PC-9 (cell line): ENCODE results near the gene OSBPL10. TPM values are rescaled to one million over a fixed set of nuclear protein-coding genes. Genes with fewer than 3 reads are reported as not detected.

Source experiments
- BruUV-seq: library from RNA; stranded (reverse); fragments of 400-500 nt; replicated peaks from 2 replicates; lab custom pipeline; 2021; lab: Mats Ljungman, UMichigan
- CTCF ChIA-PET: fragments of 300-600 bp; sonication (Branson Sonifier 250); formaldehyde crosslinking; loops from one replicate; lab custom pipeline; 2022; ENCODE audit warnings: antibody characterized with exemption; lab: Charles Lee
- POLR2A ChIA-PET: fragments of 300-600 bp; sonication (Branson Sonifier 250); formaldehyde crosslinking; loops from one replicate; lab custom pipeline; 2022; ENCODE audit warnings: antibody characterized with exemption; ENCODE audit not compliant: unreplicated experiment; lab: Charles Lee
- DNase-seq, 2 experiments: peaks; one replicate each; pipeline versions ENCODE4 v3.0.0 to v3.0.0-alpha.2; 2015 to 2022; ENCODE audit warnings: mixed read lengths in 1 of 2
- H2AFZ ChIP-seq: fragments of 200-600 bp; sonication (generic); 2 replicates; pipeline ENCODE4 v1.8.1; 2017; ENCODE audit warnings: antibody characterized with exemption
- H3F3A ChIP-seq: fragments of 200-600 bp; sonication (generic); 2 replicates; pipeline ENCODE4 v1.8.1; 2017; ENCODE audit warnings: antibody characterized with exemption, mild to moderate bottlenecking, low read depth; ENCODE audit not compliant: insufficient read depth
- H3K27ac ChIP-seq: fragments of 200-600 bp; sonication (generic); 2 replicates; pipeline ENCODE4 v1.6.1; 2016; ENCODE audit warnings: mixed run types
- H3K27me3 ChIP-seq: fragments of 200-600 bp; sonication (generic); 2 replicates; pipeline ENCODE4 v1.6.1; 2016; ENCODE audit warnings: low read depth, mixed run types; ENCODE audit not compliant: insufficient read depth
- H3K36me3 ChIP-seq: fragments of 200-600 bp; sonication (generic); 2 replicates; pipeline ENCODE4 v1.6.1; 2016; ENCODE audit warnings: low read depth, mixed run types
- H3K4me1 ChIP-seq: fragments of 200-600 bp; sonication (generic); replicated peaks from 2 replicates; pipeline ENCODE4 v1.6.1; 2016; ENCODE audit warnings: mixed run types; ENCODE audit not compliant: insufficient read depth
- H3K4me2 ChIP-seq: fragments of 200-600 bp; sonication (generic); 2 replicates; pipeline ENCODE4 v1.6.1; 2017; ENCODE audit warnings: mixed run types
- H3K4me3 ChIP-seq: fragments of 200-600 bp; sonication (generic); 2 replicates; pipeline ENCODE4 v1.6.1; 2016; ENCODE audit warnings: mixed run types
- H3K79me2 ChIP-seq: fragments of 200-600 bp; sonication (generic); 2 replicates; pipeline ENCODE4 v1.6.1; 2017; ENCODE audit warnings: low read depth, mixed run types
- H3K9me2 ChIP-seq: fragments of 200-600 bp; sonication (generic); 2 replicates; pipeline ENCODE4 v1.8.1; 2017; ENCODE audit warnings: mild to moderate bottlenecking; ENCODE audit not compliant: insufficient read depth
- H3K9me3 ChIP-seq: fragments of 200-600 bp; sonication (generic); 2 replicates; pipeline ENCODE4 v1.8.1; 2016; ENCODE audit warnings: low read depth; ENCODE audit not compliant: insufficient read depth
- H4K20me1 ChIP-seq: fragments of 200-600 bp; sonication (generic); 2 replicates; pipeline ENCODE4 v1.8.1; 2017; ENCODE audit not compliant: insufficient read depth
- EZH2 ChIP-seq: fragments of 200-600 bp; sonication (generic); IDR thresholded peaks from 2 replicates; pipeline ENCODE4 v1.8.0; 2017; ENCODE audit warnings: antibody characterized with exemption, low read depth
- intact Hi-C: fragments of 100-400 bp; cut with micrococcal nuclease; formaldehyde crosslinking; loops from one replicate; pipeline ENCODE4 v1.10.0; 2022; ENCODE audit not compliant: unreplicated experiment
- total RNA-seq: library from RNA; stranded (reverse); gene quantifications from 2 replicates; pipeline ENCODE4 v1.2.3, GENCODE V29; 2021
- TF ChIP-seq, protein P1 (sequence below): fragments of 200-600 bp; sonication (generic); conservative IDR thresholded peaks from 2 replicates; pipeline ENCODE4 v1.6.1; 2017; ENCODE audit warnings: mixed run types, antibody characterized with exemption, mild to moderate bottlenecking, moderate library complexity

OSBPL10 gene
- total RNA-seq, 1 experiment from 2014 or later, result 42.0 TPM

DNA sequence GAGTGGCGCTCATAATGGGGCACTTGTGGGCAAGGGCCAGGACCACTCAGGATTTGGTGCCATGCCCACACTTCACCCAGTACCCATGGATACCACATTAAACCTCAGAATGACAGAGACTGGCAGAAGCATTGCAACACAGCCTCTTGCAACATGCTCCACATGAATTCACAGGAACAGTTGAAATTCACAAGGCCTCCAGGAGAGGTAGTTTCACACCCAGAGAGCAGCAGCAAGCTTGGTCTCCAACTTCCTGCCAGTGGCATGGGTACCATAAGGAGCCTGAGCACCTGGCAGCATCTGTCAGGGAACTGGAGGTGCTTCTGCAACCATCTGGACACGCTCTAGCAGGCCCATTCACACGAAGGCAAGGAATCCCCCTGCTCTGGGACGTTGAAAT is 101.0 kb downstream of the OSBPL10 start:
- H3K9me3 ChIP-seq, result no peaks in the 10 kb centered on the region
- no peaks in the 10 kb centered on the region for H3K79me2 ChIP-seq
- ChIA-PET CTCF (no interaction called here), POLR2A (no interaction called here)
- no peaks in the 10 kb centered on the region for H4K20me1 ChIP-seq
- no peak overlapping the region for H3K4me3 ChIP-seq
- H3K27me3 ChIP-seq, result no peaks in the 10 kb centered on the region
- no peak for DNase-seq
- no peaks in the 10 kb centered on the region for H3K4me1 ChIP-seq
- TF ChIP-seq, protein P1, sequence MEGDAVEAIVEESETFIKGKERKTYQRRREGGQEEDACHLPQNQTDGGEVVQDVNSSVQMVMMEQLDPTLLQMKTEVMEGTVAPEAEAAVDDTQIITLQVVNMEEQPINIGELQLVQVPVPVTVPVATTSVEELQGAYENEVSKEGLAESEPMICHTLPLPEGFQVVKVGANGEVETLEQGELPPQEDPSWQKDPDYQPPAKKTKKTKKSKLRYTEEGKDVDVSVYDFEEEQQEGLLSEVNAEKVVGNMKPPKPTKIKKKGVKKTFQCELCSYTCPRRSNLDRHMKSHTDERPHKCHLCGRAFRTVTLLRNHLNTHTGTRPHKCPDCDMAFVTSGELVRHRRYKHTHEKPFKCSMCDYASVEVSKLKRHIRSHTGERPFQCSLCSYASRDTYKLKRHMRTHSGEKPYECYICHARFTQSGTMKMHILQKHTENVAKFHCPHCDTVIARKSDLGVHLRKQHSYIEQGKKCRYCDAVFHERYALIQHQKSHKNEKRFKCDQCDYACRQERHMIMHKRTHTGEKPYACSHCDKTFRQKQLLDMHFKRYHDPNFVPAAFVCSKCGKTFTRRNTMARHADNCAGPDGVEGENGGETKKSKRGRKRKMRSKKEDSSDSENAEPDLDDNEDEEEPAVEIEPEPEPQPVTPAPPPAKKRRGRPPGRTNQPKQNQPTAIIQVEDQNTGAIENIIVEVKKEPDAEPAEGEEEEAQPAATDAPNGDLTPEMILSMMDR, result no peak
- no peak for TF ChIP-seq EZH2
- H2AFZ ChIP-seq, result no peak overlapping the region
- no TSS peak for BruUV-seq
- no peak overlapping the region for H3K4me2 ChIP-seq
- intact Hi-C loops, result no loop called here
- no peaks in the 10 kb centered on the region for H3K36me3 ChIP-seq
- no peaks in the 10 kb centered on the region for H3K9me2 ChIP-seq
- H3F3A ChIP-seq, result no peaks in the 10 kb centered on the region
- H3K27ac ChIP-seq, result no peak overlapping the region

DNA sequence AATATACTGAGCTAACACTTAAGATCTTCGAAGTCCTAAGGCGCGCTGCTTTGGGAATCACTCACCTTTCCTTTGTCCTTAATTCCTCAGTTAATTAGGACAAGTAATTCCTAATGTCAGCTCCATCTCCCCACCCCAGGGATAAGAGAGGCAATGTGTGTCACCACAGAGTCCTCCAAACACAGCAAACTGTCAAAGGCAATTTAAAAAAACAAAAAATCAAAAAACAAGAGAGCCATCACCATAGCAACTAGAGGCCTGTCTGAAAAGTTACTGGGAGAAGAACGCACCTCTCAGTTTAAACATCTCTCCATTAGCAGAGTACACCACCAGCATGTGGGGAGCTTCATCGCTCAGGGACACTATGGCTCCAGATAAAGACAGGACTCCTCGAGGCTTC is 101.7 kb downstream of the OSBPL10 start:
- CTCF ChIA-PET, result interaction anchor here (0.5 kb wide), 1 partner anchor 65 kb away, joined by 9 read pairs; no protein-coding TSS in a partner anchor

DNA sequence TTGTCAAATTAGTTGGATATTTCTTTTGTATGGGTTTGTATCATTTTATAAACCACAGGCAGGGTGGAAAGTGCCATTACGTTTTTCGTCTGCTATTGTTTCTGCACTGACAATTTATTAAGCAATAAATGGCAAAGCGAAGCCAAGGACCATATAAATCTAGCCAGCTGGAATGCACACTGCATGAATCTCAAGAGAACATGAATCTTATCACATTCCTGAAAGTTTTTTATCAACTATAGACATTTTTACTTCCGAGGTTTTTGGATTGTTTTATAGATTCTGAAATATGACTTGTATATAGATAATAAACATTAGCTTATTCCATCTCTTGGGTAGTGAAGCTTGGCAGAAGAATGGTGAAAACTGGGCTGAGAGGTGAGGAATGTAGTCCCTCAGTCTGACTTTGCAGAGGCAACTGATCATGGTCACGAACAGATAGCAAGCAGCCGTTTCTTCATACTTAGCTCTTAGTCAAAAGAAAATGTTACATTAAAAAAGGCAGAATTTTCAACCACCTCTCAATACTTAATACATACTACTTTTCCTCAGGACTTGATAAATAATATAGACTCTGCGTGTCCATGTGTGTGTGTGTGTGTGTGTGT is 102.7 kb downstream of the OSBPL10 start:
- Histone ChIP-seq H3K4me1 (no peaks in the 10 kb centered on the region), H3K79me2 (no peaks in the 10 kb centered on the region), H3K9me3 (no peaks in the 10 kb centered on the region), H3K36me3 (no peaks in the 10 kb centered on the region), H3K9me2 (no peaks in the 10 kb centered on the region), H3K4me3 (no peak overlapping the region), H3K27ac (no peak overlapping the region), H3K4me2 (no peak overlapping the region), H3K27me3 (no peaks in the 10 kb centered on the region), H4K20me1 (no peaks in the 10 kb centered on the region), H3F3A (no peaks in the 10 kb centered on the region), H2AFZ (no peak overlapping the region)
- intact Hi-C loops, result loop anchor here (10.0 kb wide), 1 partner anchor 106 kb away; the partner anchor contains the start of genes OSBPL10 and ZNF860
- ChIA-PET POLR2A (no interaction called here), CTCF (no interaction called here)
- BruUV-seq, result no TSS peak
- TF ChIP-seq, protein P1, result no peak
- TF ChIP-seq EZH2, result no peak
- no peak for DNase-seq

More for the DNA sequence above, 101.7 kb downstream of the OSBPL10 start:
- Histone ChIP-seq H3K9me3 (no peaks in the 10 kb centered on the region), H3K27me3 (no peaks in the 10 kb centered on the region), H3K9me2 (no peaks in the 10 kb centered on the region), H3K27ac (no peak overlapping the region), H3K4me1 (no peaks in the 10 kb centered on the region), H4K20me1 (no peaks in the 10 kb centered on the region), H3K36me3 (no peaks in the 10 kb centered on the region), H3K4me2 (no peak overlapping the region), H3F3A (no peaks in the 10 kb centered on the region), H3K79me2 (no peaks in the 10 kb centered on the region), H3K4me3 (no peak overlapping the region), H2AFZ (no peak overlapping the region)
- no peak for TF ChIP-seq EZH2
- TF ChIP-seq, protein P1, result no peak
- no TSS peak for BruUV-seq
- intact Hi-C loops, result loop anchor here (10.0 kb wide), 1 partner anchor 105 kb away; the partner anchor contains the start of genes OSBPL10 and ZNF860
- no peak for DNase-seq
- POLR2A ChIA-PET, result no interaction called here
